IMR-90 (cell line): ENCODE data around the gene HSFX2. TPM values are rescaled to one million over a fixed set of nuclear protein-coding genes. Genes with fewer than 3 reads are reported as not detected.
"Not testable (repeated sequence)": the region's sequence is repeated elsewhere in the genome, so short reads cannot be mapped to it uniquely, and the experiment has no call there.

Experiments
- ATAC-seq: fragments of 200-7000 bp; cut with Tn5 transposase; 2 replicates; pipeline ENCODE4 v1.9.1; 2020; ENCODE audit warnings: low read depth, mild to moderate bottlenecking, moderate library complexity
- BruUV-seq: library from RNA; stranded (reverse); fragments of 400-500 nt; replicated peaks from 2 replicates; lab custom pipeline; 2021; lab: Mats Ljungman, UMichigan
- CTCF ChIA-PET: fragments of 300-600 bp; formaldehyde crosslinking; extraction: SDS; loops from one replicate; lab custom pipeline; 2021; ENCODE audit warnings: antibody characterized with exemption; lab: Yijun Ruan, JAX
- POLR2A ChIA-PET: fragments of 300-600 bp; sonication (Branson Sonifier 250); formaldehyde crosslinking; loops from one replicate; lab custom pipeline; 2022; ENCODE audit warnings: antibody characterized with exemption; ENCODE audit not compliant: unreplicated experiment; lab: Charles Lee
- DNase-seq: peaks from one replicate; pipeline ENCODE4 v3.0.0; 2013
- H2AFZ ChIP-seq: replicated peaks from 2 replicates; pipeline ENCODE3; 2013; ENCODE audit warnings: low read length, mild to moderate bottlenecking; ENCODE audit not compliant: poor library complexity
- H2AK5ac ChIP-seq: 2 replicates; pipeline ENCODE4 v1.6.1; 2013; ENCODE audit warnings: low read depth, low read length, inconsistent platforms
- H2AK9ac ChIP-seq: replicated peaks from 2 replicates; pipeline ENCODE3; 2013; ENCODE audit warnings: mild to moderate bottlenecking, low read depth, low read length, moderate library complexity; ENCODE audit not compliant: poor library complexity
- H2BK120ac ChIP-seq: 2 replicates; pipeline ENCODE4 v1.6.1; 2013; ENCODE audit warnings: low read depth, low read length, inconsistent platforms
- H2BK15ac ChIP-seq: 3 replicates; pipeline ENCODE4 v1.6.1; 2013; ENCODE audit warnings: low read depth, low read length, inconsistent platforms
- H2BK20ac ChIP-seq: 2 replicates; pipeline ENCODE4 v1.6.1; 2013; ENCODE audit warnings: low read depth, mild to moderate bottlenecking, inconsistent platforms, low read length, moderate library complexity
- H2BK5ac ChIP-seq: 2 replicates; pipeline ENCODE4 v1.6.1; 2013; ENCODE audit warnings: mild to moderate bottlenecking, low read depth, low read length, inconsistent platforms; ENCODE audit not compliant: poor library complexity, severe bottlenecking
- H3K14ac ChIP-seq: replicated peaks from 2 replicates; pipeline ENCODE4 v1.6.1; 2013; ENCODE audit warnings: low read depth, low read length, inconsistent platforms
- H3K18ac ChIP-seq: 2 replicates; pipeline ENCODE4 v1.6.1; 2013; ENCODE audit warnings: low read depth, low read length, control low read depth
- H3K23ac ChIP-seq: 2 replicates; pipeline ENCODE4 v1.6.1; 2013; ENCODE audit warnings: low read depth, low read length, inconsistent platforms
- H3K27ac ChIP-seq: 2 replicates; pipeline ENCODE4 v1.5.1; 2013; ENCODE audit warnings: mild to moderate bottlenecking, control low read depth, low read length; ENCODE audit not compliant: insufficient read depth
- H3K27me3 ChIP-seq: 2 replicates; pipeline ENCODE4 v1.6.1; 2013; ENCODE audit warnings: low read length; ENCODE audit not compliant: control insufficient read depth, insufficient read depth
- H3K36me3 ChIP-seq: 2 replicates; pipeline ENCODE4 v1.6.1; 2013; ENCODE audit warnings: low read length, mixed read lengths; ENCODE audit not compliant: control insufficient read depth, insufficient read depth
- H3K4ac ChIP-seq: 2 replicates; pipeline ENCODE4 v1.6.1; 2013; ENCODE audit warnings: low read depth, low read length, inconsistent platforms
- H3K4me1 ChIP-seq: 2 replicates; pipeline ENCODE4 v1.6.1; 2013; ENCODE audit warnings: low read length, mixed read lengths; ENCODE audit not compliant: control insufficient read depth, insufficient read depth
- H3K4me2 ChIP-seq: 2 replicates; pipeline ENCODE4 v1.6.1; 2013; ENCODE audit warnings: low read depth, mild to moderate bottlenecking, control low read depth, low read length, moderate library complexity
- H3K4me3 ChIP-seq: 2 replicates; pipeline ENCODE4 v1.5.1; 2013; ENCODE audit warnings: low read depth, mild to moderate bottlenecking, control low read depth, low read length, moderate library complexity; ENCODE audit not compliant: insufficient read depth
- H3K56ac ChIP-seq: 2 replicates; pipeline ENCODE4 v1.6.1; 2013; ENCODE audit warnings: low read length, inconsistent platforms; ENCODE audit not compliant: insufficient read depth; ENCODE audit errors: extremely low read depth
- H3K79me1 ChIP-seq, 2 experiments: 2 replicates each; pipeline ENCODE4 v1.6.1; 2013; ENCODE audit warnings: low read length in 2 of 2, inconsistent platforms in 1 of 2, low read depth in 1 of 2
- H3K9ac ChIP-seq: 2 replicates; pipeline ENCODE4 v1.6.1; 2013; ENCODE audit warnings: low read depth, low read length, control low read depth
- H3K9me1 ChIP-seq: 2 replicates; pipeline ENCODE4 v1.6.1; 2013; ENCODE audit warnings: low read length, inconsistent platforms; ENCODE audit not compliant: insufficient read depth
- H3K9me3 ChIP-seq: 2 replicates; pipeline ENCODE4 v1.6.1; 2013; ENCODE audit warnings: low read length; ENCODE audit not compliant: control insufficient read depth, insufficient read depth
- H4K20me1 ChIP-seq: 2 replicates; pipeline ENCODE4 v1.6.1; 2013; ENCODE audit warnings: low read length, inconsistent platforms; ENCODE audit not compliant: insufficient read depth
- H4K5ac ChIP-seq: 2 replicates; pipeline ENCODE4 v1.6.1; 2013; ENCODE audit warnings: mild to moderate bottlenecking, low read depth, low read length, control low read depth
- H4K8ac ChIP-seq, 2 experiments: 2 replicates each; pipeline ENCODE4 v1.6.1; 2013; ENCODE audit warnings: low read depth in 2 of 2, low read length in 2 of 2, control low read depth in 1 of 2, inconsistent platforms in 1 of 2
- H4K91ac ChIP-seq: 2 replicates; pipeline ENCODE4 v1.6.1; 2013; ENCODE audit warnings: low read depth, low read length, inconsistent platforms; ENCODE audit not compliant: insufficient read depth
- WGBS, 2 experiments: methylation state at CpG; one replicate each; pipeline versions ENCODE4 v1.1.5 to v1.1.7; 2013; ENCODE audit warnings: missing lambda C conversion rate in 2 of 2; ENCODE audit not compliant: insufficient read length in 1 of 2; ENCODE audit errors: extremely low coverage in 2 of 2; 5-methylcytosine and 5-hydroxymethylcytosine counted together
- dilution Hi-C: fragments of 300-500 bp; cut with HindIII; formaldehyde crosslinking; loops from one replicate; pipeline ENCODE4 v1.14.3; 2018; ENCODE audit warnings: low sequenced_read_pairs; ENCODE audit not compliant: unreplicated experiment
- in situ Hi-C: fragments of 300-500 bp; cut with MboI; formaldehyde crosslinking; loops from 3 replicates; pipeline ENCODE4 v1.14.3; 2019; ENCODE audit warnings: low sequenced_read_pairs, inconsistent platforms, mixed read lengths
- intact Hi-C: fragments of 100-400 bp; cut with micrococcal nuclease; formaldehyde crosslinking; loops from 2 replicates; pipeline ENCODE4 v1.10.0; 2022
- polyA plus RNA-seq, 3 experiments: library from polyadenylated mRNA; depleted of rRNA; stranded (reverse); fragments of >200 nt; gene quantifications; 2 replicates each; pipeline ENCODE4 v1.2.3, GENCODE V29; 2012; ENCODE audit warnings: low replicate concordance in 1 of 3
- total RNA-seq: library from RNA; depleted of rRNA; stranded (reverse); fragments of >200 nt; gene quantifications from 2 replicates; pipeline ENCODE4 v1.2.3, GENCODE V29; 2012

HSFX2 gene
- total and polyA plus RNA-seq, 2 of the 4 experiments (the other 2 are of a cell fraction), result 0.36 TPM; not detected in 1

- H3K9me3 ChIP-seq, dilution Hi-C loops, H3K4me2 ChIP-seq, CTCF ChIA-PET, H3K23ac ChIP-seq, BruUV-seq, H4K8ac ChIP-seq, H3K4me1 ChIP-seq, POLR2A ChIA-PET, H4K91ac ChIP-seq, H3K79me1 ChIP-seq, H3K14ac ChIP-seq, H3K18ac ChIP-seq, H2AK9ac ChIP-seq, intact Hi-C loops, H3K27me3 ChIP-seq, H2BK120ac ChIP-seq, H3K56ac ChIP-seq, H3K36me3 ChIP-seq, H3K9ac ChIP-seq, H3K4me3 ChIP-seq, H2AK5ac ChIP-seq, H3K27ac ChIP-seq, H3K4ac ChIP-seq, H2BK5ac ChIP-seq, H2BK20ac ChIP-seq, H2AFZ ChIP-seq, H4K20me1 ChIP-seq, in situ Hi-C loops, DNase-seq, H4K5ac ChIP-seq, H3K9me1 ChIP-seq, H2BK15ac ChIP-seq: not testable (repeated sequence)
- WGBS, 2 experiments, result no CpG with 5 or more reads among the region's 4 CpGs
- ATAC-seq, result peak; percentile 66
Observed at GRCh38 chrX:149551245-149551938, 43.7 kb downstream of the HSFX2 start.

DNA sequence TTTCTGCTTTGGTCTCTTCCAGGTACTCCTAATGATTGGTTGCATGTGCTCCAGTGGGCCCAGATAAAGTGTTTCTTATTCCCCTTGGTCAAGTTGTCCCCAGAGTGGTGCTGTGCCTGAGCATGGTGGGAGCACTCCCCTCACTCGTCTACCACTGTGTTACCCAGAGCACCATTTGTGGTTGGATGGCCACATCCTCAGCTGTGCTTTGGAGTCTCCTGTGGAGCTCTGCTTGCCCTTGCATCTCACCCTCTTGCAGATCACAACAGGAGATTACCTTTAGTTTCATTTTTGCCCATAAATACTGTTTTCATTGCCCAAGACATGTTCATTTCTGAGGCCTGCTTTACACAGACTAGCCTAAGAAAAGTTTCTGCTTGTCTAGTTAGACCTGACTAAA is 44.7 kb downstream of the HSFX2 start:
- H3K4me1 ChIP-seq, POLR2A ChIA-PET, H4K91ac ChIP-seq, H3K4me2 ChIP-seq, H3K36me3 ChIP-seq, in situ Hi-C loops, H4K8ac ChIP-seq, H3K23ac ChIP-seq, H2AK9ac ChIP-seq, dilution Hi-C loops, ATAC-seq, H3K27ac ChIP-seq, H3K9ac ChIP-seq, H3K27me3 ChIP-seq, H3K14ac ChIP-seq, CTCF ChIA-PET, H2BK5ac ChIP-seq, H3K79me1 ChIP-seq, H2AK5ac ChIP-seq, DNase-seq, H3K9me1 ChIP-seq, H3K4me3 ChIP-seq, H2AFZ ChIP-seq, intact Hi-C loops, H3K4ac ChIP-seq, H2BK20ac ChIP-seq, H3K9me3 ChIP-seq, H2BK15ac ChIP-seq, BruUV-seq, H3K56ac ChIP-seq, H4K5ac ChIP-seq, H3K18ac ChIP-seq, H2BK120ac ChIP-seq, H4K20me1 ChIP-seq: not testable (repeated sequence)
- WGBS, 2 experiments, result no CpG with 5 or more reads among the region's 1 CpG
